NCI-H1417 treated with DMSO at 0.1 percent for 48 hours (cell line): ENCODE data around the gene ZNF189.
"Not testable (repeated sequence)": the region's sequence is repeated elsewhere in the genome, so short reads cannot be mapped to it uniquely, and the experiment has no call there.

Experiments
- DNase-seq: peaks from one replicate; lab custom pipeline; 2025; lab: John Stamatoyannopoulos, UW

ZNF189 gene

GRCh38 chr9:101380295-101380694, 18.4 kb upstream of the ZNF189 start:
- DNase-seq = no peak

DNA sequence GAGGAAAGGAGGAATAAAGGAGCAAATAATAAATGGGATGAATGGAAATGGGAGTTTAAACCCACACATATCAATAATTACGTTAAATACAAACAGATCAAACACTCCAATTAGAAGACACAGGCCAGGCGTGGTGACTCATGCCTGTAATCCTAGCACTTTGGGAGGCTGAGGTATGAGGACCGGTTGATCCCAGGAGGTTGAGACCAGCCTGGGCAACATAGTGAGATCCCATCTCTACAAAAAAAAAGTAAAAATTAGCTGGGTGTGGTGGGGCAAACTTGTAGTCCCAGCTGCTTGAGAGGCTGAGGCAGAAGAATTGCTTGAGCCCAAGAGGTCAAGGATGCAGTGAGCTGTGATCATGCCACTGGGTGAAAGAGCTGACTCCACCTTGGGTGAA, 17.5 kb upstream of the ZNF189 start:
- no peak for DNase-seq

DNA sequence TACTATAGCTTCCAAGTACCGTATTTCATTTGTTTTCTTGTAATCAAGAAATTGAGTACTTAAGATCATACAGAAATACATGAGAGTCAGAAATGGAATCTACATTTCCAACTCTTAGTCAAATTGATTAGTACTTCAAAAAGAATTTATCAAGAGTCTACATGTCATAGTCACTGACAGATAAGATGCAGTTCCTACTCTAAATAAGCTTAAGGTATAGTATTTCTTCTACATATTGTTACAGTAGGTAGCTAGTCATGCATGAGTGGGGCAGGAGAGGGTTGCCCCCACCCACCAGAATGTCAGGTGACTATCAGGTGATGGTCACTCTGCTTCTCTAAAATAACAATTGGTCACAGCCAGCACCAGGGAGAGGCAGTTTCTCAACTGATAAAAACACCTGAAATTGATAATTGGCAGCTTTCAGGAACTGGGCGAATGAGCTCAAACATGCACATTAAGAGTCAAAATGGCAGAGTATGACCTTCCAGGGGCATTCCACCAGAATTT, 16.8 kb upstream of the ZNF189 start:
- DNase-seq = no peak

GRCh38 chr9:101383361-101383760, 15.3 kb upstream of the ZNF189 start:
- DNase-seq = no peak

DNA sequence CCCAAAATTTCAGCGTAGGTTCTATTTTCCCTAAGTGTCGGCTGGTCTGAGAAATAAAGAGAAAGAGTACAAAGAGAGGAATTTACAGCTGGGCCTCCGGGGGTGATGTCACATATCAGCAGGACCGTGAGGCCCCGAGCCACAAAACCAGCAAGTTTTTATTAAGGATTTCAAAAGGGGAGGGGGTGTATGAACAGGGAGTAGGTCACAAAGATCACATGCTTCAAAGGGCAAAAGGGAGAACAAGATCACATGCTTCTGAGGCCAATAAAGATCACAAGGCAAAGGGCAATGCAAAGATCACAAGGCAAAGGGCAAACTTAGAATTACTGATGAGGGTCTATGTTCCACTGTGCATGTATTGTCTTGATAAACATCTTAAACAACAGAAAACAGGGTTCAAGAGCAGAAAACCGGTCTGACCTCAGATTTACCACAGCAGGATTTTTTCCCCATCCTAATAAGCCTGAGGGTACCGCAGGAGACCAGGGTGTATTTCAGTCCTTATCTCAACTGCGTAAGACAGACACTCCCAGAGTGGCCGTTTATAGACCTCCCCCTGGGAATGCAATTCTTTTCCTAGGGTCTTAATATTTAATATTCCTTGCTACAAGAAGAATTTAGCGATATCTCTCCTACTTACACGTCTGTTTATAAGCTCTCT, 13.6 kb upstream of the ZNF189 start, which contains the start of gene BAAT:
Gene BAAT (minus strand): TSS at position 134 of the 664 bp plus-strand sequence. CDS start 13,602 bp downstream, outside the sequence.
- DNase-seq = not testable (repeated sequence)

DNA sequence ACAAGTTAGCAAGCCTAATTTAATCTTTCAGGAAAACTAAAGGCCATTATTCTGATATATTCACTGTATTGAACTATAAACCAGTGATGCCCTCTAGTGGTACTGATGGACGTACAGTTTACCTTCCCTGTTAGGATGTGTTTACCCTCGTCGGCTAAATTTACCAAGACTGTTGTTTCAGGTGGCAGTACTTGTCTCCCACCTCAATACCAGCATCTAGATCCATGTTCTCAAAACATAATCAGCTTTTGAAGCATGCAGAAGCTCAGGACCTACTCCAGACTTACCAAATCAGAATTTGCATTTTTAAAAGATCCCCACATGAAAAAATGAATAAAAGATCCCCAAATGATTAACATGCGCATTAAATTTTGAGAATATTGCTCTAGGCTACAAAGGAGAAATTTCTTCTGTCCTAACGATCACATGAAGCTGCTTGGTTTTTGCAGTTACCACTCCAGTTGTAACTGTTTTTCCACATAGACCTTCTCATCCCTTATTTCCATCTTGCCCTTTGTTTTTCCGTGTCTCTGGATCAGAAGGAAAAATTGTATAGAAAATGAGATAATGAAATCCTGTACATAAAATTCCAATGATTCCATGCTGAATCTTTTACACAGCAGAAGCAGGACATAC, 10.7 kb upstream of the ZNF189 start:
- DNase-seq = peak; percentile 49

- no peak for DNase-seq
Observed at GRCh38 chr9:101388507-101388993, 10.1 kb upstream of the ZNF189 start.

- no peak for DNase-seq
Observed at GRCh38 chr9:101393135-101393534, 5.5 kb upstream of the ZNF189 start.

GRCh38 chr9:101394687-101395086, 4.0 kb upstream of the ZNF189 start:
- DNase-seq = no peak

- no peak for DNase-seq
Observed at GRCh38 chr9:101397746-101398067, 944 bp upstream of the ZNF189 start.

DNA sequence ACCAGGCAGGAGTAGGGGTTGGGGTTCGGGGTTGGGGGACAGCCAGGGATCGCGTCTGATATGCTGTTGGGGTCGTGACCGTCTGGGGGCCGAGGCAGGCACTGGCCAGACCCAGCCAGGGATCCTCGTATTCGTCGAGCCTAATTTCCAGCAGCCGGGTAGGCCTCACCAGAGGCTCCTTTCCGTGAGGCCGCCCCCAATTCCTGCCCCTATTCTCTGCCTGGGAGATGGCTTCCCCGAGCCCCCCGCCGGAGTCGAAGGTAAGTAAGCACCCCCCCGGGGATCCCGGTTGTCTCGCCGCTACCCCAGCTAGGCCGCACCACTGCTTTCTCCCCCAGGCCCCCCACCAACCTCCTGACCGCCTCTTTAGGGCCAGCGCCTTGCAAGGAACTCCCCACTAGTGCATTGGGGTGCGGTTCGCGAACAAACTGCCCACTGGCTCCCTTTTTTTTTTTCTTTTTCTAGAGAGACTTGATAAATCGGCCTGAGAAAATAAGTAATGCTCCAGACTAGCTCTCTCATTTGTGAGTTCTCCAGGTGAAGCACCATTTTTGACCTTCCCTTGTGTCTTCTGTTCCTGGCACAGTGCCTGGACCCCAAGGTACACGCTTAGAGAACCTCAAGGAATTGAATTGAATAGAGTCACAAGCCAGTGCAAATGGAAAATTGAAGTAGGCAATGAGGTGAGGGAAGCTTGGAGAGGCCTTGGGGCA, 435 bp downstream of the ZNF189 start:
- DNase-seq = no peak

DNA sequence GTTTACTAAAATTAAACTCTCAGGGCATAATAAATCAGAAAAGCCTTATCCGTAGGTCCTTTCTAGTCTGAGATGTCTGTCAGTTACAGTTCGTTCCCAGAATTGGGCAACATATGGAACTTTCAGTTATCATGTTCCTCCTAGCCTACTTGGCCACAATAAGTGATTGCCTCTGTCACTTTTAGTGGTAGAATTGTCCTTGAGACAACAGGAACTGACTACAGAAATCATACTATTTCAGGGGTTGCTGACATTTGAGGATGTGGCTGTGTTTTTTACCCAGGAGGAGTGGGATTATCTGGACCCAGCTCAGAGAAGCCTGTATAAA, 956 bp downstream of the ZNF189 start:
- DNase-seq = no peak

DNA sequence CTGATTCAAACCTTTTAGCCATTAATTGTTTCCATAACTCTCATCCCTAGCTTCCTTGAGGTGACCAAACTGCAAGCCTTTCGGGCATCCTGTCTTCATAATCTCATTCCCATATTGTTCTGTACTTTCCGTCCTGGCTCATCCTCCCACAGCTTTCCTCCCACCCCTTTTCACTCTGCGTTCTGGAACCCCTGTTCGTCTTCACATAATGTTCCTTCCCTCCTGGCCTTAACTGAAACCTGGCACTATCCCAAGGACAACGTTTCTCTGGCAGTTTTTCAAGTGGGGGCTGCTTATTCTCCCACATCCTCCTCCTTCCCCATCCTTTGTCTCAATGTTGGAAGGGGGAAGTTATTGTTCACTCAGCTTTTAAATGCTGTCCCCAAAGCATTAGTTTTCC, 1.5 kb downstream of the ZNF189 start:
- DNase-seq = no peak

GRCh38 chr9:101403516-101404285, 5.0 kb downstream of the ZNF189 start:
- DNase-seq = no peak

DNA sequence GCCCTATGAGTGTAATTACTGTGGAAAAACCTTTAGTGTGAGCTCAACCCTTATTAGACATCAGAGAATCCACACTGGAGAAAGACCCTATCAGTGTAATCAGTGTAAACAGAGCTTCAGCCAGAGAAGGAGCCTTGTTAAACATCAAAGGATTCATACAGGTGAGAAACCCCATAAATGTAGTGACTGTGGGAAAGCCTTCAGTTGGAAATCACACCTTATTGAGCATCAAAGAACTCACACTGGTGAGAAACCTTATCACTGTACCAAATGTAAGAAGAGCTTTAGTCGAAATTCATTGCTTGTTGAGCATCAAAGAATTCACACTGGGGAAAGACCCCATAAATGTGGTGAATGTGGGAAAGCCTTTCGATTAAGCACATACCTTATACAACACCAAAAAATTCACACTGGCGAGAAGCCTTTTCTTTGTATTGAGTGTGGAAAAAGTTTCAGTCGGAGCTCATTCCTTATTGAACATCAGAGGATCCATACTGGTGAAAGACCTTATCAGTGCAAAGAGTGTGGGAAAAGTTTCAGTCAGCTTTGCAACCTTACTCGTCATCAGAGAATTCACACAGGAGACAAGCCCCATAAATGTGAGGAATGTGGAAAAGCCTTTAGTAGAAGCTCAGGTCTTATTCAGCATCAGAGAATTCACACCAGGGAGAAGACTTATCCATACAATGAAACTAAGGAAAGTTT, 9.9 kb downstream of the ZNF189 start:
- no peak for DNase-seq

- no peak for DNase-seq
Observed at GRCh38 chr9:101409079-101409477, 10.4 kb downstream of the ZNF189 start.

GRCh38 chr9:101414839-101415238, 16.2 kb downstream of the ZNF189 start:
- DNase-seq = no peak

DNA sequence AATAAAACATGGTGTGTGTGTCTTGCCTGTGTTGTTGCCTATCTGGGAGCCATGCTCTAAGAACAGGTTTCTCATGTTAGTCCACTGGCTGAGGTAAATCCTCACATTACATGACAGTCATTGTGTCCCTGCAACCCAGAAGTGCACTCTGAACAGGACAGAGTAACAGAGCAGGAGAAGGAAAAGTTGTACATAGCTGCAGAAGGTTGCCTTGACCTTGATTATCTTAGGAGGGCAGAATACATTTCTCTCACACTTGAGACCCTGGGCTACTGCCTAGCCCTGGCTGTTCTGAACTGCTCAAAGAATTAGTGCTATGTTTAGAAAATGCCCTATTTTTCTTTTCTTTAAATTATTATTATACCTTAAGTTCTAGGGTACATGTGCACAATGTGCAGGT, 16.9 kb downstream of the ZNF189 start:
- no peak for DNase-seq

DNA sequence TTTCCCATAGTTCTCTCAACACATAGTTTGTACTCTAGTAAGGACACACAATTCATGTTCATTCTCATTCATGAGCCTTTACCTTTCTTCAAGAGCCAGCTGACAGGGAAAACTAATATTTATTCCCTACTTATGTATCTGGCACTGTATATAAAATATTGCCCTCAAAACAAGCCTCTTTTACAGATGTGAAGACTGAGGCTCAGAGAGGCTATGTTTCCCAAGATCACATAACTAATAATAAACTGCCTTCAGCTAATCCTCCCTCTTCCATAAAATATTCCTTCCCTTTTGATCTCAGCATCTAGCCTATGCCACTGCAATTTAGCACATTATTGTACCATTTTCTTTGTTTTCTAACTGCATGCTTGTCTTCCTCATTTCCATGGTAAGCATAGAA, 18.7 kb downstream of the ZNF189 start:
- no peak for DNase-seq

DNA sequence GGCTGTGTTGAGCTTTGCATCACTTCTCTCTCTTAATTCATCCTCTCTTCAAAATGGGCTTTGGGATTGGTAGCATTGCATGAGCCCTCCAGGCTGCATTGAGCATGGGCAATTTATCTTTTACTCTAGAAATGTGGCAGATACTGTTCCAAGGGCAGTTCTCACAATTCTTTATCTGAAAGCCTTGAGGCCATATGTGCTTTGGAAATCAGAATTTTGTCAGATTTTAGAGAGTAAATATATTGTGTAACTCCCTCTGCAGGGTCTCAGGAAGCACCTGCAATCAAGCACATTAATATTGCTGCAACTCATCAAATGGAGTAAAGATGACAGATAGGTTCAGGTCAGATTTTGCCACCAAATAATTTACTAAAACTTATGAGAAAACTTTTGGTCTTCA, 19.3 kb downstream of the ZNF189 start:
- DNase-seq = no peak

DNA sequence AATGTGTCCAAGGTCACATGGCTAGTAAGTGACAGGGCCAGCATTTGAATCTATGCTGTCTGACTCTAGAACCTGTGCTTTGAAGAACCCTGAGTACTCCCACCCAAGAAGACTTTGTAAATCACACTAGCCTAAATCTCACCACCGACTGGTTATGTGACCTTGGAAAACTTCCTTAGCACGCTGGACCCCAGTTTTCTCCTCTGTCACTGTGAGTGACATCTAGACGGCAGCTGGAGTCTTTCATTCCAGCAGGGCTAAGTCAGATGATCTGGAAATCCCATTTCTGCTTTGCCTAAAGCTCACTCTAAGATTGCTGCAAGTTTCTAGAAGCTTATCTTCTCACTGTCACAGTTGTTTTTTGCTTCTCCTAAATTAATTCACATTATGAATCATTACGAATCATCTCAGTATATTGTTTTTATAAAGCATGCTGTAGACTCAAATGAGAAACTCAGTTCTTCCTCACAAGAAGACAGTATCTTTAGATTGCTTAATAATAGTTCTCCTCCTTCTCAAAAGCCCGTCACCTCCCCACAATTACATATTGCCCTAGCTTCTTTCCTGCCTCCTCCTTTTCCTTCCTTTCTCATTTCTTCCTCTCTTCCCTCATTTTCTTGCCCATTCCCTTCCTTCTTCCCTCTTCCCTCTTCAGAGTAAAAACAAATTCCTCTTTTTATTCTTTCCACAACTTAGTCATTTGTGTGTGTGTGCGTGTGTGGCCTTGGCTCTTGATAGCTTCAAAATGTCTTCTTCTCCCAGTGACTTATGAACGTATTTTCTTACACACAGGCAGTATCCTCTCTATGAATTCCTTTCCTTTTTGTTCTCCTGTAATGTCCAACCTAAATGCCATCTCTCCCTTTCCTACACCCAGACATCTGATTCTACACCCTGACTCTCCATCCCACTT, 20.1 kb downstream of the ZNF189 start:
- DNase-seq = no peak
